Measurements from ENCODE around the gene CD28. TPM values are rescaled to one million over a fixed set of nuclear protein-coding genes. Genes with fewer than 3 reads are reported as not detected.

Gene CD28
- total RNA-seq, 2 experiments from 2014 or later, result 70.0 to 75.2 TPM

DNA sequence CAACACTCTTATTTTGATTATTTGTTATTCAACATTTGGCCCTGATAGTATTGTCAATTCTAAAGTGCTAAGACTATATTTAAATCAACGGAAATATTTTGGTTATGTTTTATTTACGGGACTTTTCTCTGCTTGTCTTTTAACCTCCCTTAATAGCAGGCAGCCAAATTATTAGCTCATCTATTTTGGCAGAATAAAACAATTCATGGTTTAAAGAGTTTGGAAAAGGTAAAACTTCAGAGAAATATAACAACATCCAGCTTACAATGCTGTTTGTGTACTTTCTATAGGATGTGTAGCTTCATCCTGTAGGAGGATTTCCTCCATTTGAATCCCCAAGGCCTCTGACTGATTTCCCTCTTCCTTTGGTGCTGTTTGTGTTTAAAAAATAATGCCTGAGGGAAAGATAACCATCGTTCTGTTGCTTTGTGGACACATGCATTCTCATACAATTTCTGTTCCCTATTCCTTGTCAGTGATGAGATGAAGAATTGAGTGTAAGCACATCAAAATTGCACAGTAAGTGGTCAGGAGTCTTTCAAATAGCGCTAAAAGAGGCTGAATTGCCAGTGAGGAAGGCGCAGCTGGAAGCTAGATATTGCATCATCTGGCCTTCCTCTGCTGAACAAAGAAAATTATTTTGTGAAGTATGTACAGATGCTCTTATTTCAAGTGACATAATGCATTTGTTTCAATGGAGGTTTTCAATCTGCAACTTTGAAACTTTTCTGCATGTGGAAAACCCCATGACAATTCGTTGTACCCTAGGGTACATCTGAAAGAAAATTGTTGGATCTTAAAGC lies 80.3 kb downstream of the CD28 start:
- CTCF ChIA-PET, result no interaction called here
- POLR2A ChIA-PET, result no interaction called here

DNA sequence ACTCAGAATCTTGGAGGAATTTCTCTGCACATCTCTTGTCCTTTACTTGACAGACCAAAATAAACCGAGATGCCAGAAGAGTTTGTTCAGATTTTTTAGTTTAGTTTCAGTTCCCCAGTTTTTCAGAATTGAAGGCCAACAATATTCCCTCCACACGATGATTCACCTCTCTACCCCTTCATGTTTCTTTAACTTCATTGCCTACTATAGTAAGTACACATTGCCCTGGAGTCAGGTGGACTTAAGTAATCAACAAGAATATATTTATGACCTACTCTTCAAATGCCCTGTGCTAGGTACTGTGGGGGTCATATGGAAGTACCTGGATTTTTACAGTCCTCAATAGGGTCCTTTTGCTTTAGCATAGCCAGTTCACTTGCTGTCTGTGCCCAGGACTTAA lies 81.5 kb downstream of the CD28 start:
- POLR2A ChIA-PET, result no interaction called here
- CTCF ChIA-PET, result no interaction called here

Other genes starting within 250 kb of the CD28 start
- 1 to 10 TPM; 1.5 to 2.6 TPM for gene RAPH1, start 171.3 kb upstream of the CD28 start, total RNA-seq
- gene CTLA4, start 161.1 kb downstream of the CD28 start, total RNA-seq, result 10 to 100 TPM; 63.7 to 65.0 TPM
- gene ICOS, start 230.1 kb downstream of the CD28 start, total RNA-seq, result 10 to 100 TPM; 80.0 to 81.7 TPM

Data from activated CD8-positive, alpha-beta memory T cell treated with anti-CD3 and anti-CD28 coated beads for 36 hours (primary cell).